SKM-1 treated with dmso at 0.1 percent for 144 hours (cell line): Measurements from ENCODE around the gene SPTBN1.
"Not testable (repeated sequence)": the region's sequence is repeated elsewhere in the genome, so short reads cannot be mapped to it uniquely, and the experiment has no call there.

Experiments used
- DNase-seq: peaks from one replicate; lab custom pipeline; 2025; ENCODE audit not compliant: unreplicated experiment; lab: John Stamatoyannopoulos, UW

SPTBN1 gene

DNA sequence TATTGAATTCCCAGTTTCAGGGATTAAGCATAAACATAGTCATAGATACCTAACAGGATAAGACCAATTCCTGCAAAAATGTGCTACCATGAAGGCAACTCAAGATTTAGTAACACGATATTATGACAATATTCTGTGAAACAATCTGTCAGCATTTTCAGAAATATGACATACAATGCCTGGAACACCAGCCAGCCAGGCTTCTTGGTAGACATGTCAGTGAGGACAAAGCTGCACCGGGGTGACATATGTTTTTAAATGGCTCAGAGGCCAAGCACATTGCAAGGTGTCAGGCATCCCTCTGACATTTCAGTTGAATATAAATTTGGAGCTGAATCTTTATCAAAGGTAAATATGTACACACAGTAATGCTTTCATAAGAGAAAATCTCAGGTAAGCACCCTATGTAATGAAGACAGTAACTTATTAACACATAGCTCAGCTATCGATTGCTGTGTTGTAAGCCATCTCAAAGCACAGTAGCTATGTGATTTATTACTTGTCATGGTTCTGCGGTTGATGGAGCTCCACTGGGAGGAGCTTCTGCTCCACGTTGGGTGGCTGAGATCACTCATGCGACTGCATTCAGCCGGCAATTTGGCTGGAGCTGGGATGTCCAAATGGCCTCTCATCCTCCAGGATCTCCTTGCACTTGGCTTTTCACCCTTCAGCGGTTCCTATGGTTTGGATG lies 235.5 kb downstream of the SPTBN1 start:
- no peak for DNase-seq

DNA sequence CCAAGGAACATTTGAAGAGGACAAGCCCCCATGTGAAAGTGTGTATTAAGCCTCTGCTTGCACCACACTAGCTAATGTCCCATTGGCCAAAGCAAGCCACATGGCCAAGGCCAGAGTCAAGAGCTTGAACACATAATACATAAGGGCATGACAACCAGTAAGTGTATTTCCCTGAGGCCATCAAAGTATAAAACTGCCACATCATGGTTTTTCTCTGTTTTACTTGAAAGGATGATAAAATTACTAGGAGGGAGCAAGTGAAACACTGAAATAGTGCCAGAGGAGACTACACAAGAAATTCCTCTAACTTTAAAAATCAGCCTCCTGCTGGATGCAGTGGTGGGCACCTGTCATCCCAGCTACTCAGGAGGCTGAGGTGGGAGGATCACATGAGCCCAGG lies 236.4 kb downstream of the SPTBN1 start:
- DNase-seq = no peak

DNA sequence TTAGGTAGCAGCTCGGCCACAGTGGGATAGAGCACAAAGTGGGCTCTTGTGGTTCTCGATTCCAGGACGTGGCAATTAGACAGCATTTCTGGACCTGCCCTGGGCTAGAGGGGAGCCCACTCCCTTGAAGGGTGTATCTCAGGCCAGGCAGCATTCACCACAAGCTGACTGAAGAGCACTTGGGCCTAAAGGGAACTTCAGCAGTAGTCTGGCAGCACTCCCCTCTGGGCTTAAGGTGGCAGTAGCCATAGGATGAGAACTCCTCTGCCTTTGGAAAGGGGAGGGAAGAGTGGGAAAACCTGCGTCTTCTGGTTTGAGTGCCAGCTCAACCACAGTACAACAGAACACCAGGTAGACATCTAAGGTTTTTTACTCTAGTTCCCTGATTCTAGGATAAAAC lies 239.3 kb downstream of the SPTBN1 start:
- DNase-seq = no peak

DNA sequence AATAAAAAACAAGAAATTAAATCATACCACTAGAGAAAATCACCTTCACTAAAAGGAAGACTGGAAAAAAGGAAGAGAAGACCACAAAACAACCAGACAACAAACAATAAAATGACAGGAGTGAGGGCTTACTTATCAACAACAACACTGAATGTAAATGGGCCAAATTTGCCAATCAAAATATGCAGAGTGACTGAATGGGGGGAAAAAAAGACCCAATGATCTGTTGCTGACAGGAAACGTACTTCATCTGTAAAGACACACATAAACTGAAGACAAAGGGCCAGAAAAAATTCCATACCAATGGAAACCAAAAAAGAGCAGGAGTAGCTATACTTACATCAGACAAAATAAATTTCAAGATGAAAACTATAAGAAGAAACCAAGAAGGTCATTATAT lies 241.8 kb downstream of the SPTBN1 start:
- DNase-seq = no peak

DNA sequence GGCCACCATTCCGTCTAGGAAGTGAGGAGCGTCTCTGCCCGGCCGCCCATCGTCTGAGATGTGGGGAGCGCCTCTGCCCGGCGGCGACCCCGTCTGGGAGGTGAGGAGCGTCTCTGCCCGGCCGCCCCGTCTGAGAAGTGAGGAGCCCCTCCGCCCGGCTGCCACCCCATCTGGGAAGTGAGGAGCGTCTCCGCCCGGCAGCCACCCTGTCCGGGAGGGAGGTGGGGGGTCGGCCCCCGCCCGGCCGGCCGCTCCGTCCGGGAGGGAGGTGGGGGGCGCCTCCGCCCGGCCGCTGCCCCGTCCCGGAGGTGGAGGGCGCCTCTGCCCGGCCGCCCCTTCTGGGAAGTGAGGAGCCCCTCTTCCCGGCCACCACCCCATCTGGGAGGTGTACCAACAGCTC lies 242.8 kb downstream of the SPTBN1 start:
- not testable (repeated sequence) for DNase-seq

DNA sequence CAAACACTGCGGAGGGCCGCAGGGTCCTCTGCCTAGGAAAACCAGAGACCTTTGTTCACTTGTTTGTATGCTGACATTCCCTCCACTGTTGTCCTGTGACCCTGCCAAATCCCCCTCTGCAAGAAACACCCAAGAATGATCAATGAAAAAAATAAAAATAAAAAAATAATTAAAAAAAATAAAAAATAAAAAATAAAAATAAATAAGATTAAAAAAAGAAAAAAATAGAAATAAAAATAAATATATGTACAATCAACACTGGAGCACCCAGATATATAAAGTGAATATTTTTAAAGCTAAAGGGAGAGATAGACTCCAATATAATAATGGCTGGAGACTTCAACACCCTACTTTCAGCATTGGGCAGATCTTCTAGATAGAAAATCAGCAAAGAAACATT lies 243.5 kb downstream of the SPTBN1 start:
- DNase-seq = no peak

DNA sequence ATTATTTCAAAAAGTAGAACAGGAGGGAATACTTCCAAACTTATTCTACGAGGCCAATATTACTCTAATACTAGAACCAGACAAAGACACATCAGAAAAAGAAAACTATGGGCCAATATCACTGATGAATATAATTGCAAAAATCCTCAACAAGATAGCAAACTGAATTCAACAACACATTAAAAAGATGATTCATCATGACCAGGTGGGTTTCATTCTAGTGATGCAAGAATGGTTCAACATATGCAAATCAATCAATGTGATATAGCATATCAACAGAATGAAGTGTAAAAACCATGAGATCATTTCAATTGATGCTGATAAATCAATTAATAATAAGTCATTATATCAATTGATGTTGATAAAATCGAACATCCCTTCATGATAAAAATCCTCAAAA lies 244.9 kb downstream of the SPTBN1 start:
- DNase-seq = no peak

DNA sequence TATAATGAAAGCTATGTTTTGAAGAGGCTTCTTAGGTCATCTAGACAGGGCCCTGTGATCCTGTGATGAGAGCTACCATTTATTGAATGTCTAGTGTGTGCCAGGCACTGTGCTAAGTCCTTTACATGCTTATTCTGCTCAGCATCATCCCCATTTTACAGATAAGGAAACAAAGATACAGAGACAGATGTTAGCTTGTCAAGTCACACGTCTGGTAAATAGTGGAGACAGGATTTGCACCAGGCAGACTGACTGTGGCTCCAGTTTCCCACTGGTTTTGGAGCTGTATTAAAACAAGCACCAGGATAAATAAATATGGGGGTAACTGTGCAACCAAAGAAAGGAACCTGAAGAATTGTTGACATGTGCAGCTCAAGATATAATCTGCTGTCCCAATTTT lies 248.1 kb downstream of the SPTBN1 start:
- DNase-seq = no peak

DNA sequence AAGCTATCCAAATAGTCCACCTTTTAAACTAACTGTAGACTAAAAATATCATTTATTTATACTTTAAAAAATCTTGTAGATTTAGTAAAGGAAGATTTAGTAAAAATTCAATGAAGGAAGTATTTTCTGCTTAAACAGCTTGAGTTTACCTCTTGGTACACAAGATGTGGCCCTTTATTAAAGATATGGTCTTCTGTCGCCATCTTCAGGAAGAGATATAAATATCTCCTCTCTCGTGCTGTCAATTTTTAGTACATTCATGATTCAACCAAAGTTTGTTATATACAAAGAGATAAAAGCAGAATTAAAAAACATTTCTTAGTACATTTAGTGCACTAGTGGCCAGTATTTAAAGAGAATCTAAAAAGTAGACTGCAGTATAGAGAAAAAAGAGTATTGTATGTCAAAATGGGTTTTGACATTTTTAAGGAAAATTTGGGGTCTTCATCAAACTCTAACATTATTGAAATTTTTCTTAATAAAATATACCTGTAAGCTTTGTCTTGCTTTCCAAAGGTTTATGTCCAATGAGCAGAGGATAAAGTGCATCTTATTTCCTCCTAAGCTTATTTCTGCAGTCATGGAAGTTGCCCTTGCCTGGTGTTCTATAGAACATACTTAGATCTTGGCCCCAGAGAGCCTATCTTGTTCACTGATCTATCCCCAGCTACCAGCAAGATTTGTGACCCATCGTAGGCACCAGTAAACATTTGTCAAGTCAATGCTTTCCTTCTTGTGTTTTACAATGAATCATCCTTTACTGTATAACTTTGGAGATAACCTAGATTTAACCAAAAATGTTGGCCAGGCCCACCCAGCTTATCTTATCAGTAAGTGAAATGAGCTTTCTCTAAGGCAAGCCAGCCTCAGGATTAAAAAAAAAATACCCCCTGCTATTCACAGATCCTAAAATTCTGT lies 248.8 kb downstream of the SPTBN1 start:
- peak; percentile 60 for DNase-seq

DNA sequence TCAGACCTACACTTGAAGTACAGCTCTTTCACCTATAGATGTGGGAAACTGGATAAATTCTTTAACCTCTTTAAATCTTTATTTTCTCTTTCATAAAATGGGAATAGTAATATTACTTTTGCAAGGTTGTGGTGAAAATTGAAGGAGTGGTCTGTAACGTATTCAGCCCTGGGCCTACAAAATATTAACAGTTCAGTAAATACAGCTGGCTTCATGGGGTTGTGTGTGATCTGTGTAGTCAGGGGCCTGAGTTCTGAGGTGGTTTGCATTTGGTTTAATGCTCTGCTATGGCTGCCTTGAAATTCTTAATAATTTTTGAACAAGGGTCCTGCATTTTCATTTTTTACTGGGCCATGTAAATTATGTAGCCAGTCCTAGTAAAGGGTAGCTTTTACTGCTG lies 250.5 kb downstream of the SPTBN1 start:
- no peak for DNase-seq

DNA sequence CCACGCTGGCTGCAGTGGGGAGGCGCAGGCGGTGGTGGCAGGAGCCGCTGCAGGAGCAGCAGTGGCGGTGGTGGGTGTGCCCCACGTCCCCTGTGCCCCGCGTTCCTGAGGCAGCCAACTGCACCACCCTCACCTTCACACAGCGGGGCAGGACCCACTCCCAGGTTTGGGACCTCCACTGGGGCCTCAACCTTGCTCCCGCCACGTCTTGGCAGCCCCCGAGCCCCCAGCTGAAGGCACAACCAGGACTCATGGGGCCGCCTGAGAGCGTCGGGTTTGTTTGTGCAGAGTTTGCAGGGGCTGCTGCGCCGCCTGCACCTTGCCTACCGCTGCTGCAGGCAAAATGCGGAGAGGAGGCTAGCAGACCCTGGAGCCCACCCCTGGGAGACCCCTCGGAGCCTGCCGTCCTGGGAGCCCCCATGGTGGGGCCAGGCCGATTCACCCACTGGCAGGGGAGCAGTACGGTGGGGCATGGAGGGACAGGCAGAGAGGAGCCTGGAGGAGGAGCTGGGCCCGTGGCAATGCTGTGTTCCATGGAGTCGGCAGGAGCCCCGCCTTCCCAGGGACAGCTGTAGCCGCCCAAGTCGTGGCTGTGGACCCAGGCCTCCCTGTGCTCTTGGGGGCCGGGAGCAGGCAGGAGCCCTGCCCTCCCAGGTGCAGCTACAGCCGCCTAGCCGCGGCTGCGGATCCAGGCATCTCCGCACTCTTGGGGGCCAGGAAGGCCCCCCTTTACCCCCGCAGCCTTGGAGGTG lies 252.6 kb downstream of the SPTBN1 start:
- DNase-seq = no peak

DNA sequence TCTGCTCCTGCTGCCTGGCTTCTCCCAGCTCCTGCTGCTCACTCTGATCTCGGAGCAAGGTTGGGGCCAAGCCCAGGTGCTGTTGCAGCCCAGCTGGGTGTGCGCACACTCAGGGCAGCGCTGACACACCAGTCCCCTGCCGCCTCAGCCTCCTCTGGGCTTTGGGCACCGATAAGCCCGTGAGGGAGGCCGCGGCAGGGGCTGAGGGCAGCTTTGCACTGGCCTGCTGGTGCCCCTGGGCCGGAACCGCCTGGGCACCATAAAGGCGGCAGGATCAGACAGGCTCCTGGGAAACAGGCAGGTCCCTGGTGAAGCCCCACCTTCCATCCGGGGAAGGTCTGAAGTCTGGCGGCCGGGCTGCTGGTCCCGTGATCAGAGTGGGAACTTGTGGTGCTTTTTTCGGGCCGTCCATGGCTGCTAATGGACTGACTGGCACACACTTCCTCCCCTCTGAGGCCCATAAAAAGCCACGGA lies 253.2 kb downstream of the SPTBN1 start:
- no peak for DNase-seq

DNA sequence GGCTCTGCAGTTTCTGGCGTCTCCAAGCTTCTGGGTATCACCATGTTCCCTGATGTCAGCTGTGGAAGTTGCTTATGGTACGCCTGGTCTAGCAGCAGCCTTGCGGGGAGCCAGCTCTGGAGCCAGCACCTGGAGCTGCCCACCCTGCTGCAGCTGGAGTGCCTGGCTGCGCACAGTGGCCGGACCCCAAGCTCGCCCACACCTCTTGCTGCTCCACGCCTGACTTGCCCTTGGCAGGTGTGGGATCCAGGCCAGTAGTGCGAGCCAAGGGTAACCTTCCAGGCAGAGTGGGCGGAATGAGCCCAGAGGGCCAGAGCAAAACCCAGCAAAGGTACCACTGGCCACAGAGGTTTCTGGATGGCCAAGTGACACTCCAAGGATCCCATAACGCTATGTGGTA lies 254.1 kb downstream of the SPTBN1 start:
- DNase-seq = no peak

DNA sequence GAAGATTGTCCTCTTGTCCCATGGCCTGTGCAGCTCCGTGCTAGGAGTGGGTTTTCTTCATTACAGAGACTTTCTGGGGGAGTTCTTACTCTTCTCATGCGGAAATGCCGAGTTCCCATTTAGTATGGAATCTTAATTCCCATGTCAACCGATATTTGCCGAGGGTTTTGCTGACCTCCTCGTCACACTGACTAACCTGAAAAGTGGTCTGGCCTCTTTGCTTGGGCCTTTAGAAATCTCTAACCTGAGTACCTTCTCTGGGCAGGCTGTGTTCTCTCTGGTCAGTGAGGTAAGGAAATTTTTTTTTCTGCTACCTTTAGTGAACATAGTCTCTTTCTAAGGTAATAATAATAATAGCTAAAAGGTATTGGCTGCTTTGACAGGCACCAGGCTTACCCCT lies 256.4 kb downstream of the SPTBN1 start:
- DNase-seq = no peak

DNA sequence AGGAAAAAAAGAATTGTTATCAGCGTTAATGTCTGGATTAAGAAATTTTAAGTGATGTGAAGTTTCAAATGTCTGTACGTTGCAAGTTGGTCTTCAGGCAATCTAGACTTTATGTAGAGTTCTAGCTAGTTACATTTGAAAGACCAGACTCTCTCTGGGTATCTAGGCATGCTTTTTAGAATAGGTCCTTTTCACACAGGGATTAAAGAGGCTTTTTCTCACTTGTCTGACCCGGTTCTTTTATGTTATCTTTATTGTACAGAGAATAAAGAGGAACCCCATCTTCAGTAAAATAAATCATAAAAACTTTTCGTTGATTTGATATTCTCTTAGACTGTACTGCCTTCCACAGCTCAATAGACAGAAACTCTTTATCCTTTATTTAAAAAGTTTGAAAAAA lies 258.9 kb downstream of the SPTBN1 start:
- DNase-seq = no peak

DNA sequence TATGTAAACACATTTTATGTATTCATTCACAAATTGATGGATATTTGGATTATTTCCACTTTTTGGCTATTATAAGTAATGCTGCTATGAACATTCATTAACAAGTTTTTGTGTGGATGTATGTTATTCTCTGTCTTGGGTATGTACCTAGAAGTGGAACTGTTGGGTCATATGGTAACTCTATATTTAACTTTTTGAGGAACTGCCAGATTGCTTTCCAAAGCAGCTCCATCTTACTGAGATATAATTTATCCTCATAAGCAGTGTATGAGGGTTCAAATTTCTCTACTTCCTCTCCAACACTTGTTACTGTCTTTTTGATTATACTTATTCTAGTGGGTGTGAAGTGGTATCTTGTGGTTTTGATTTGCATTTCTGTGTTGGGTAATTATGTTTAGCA lies 260.2 kb downstream of the SPTBN1 start:
- DNase-seq = no peak

DNA sequence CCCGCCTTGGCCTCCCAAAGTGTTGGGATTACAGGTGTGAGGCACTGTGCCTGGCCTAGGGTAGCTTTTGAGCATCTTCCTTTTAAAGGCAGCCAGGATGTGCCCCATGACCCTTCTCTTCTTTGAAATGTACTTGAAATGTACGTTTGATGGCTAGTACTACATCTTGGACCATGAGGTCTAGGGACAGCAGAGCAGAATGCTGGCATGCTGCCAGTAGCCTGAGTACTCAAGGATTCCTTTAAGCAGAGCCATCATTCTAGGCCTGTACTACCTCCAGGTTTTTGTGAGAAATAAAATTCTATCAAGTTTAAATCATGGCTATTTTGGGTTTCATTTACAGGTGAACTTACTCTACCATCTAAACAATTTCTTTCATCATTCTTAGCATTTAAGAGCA lies 264.4 kb downstream of the SPTBN1 start:
- DNase-seq = no peak
